ENCODE results near the gene IFITM10.

DNA sequence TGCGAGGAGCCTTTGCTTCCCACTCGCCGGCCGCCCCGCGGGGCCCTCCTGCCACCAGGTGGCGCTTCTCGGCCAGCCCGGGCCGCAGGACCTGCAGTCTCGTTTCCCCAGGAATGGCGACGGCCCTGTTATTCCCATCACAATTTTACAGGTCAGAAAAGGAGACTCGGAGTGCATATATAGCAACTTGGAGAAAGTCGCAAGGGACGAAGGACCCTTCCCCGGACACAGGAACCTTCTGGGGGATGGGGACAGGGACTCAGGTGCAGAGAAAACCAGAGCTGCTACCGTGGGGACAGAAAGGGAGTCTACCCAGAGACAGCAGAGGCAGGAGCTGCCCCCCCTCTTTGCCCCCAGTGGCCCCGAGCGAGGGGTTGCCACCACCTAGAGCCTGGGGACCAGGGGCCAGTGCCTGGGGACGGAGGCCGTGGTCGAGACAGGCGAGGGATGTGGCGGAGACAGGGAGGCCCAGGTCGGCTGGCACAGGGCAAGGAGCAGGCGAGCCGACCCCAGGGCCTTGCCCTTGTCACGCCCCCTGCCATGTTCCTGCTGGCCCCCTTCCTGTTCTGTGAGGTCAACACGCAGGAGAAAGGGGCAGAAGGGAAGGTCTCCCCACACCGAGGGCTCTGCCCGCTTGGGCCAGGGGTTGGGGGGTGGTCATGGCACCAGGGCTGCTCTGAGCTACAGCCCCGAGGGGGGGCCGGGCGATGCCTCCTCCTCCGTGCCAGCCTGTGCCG is 56.9 kb downstream of the IFITM10 start:
- TF ChIP-seq EZH2 (IDR thresholded peaks at IDR 0.05; ENCODE audit: insufficient read depth, poor library complexity, severe bottlenecking) (no peak), EZH2phosphoT487 (IDR thresholded peaks at IDR 0.05; ENCODE audit: insufficient read depth, low read depth) (no peak)

All from GM23248 (cell line).